Left ventricle myocardium inferior (tissue), 1 donor: ENCODE results near the gene DDAH2. TPM values are rescaled to one million over a fixed set of nuclear protein-coding genes. Genes with fewer than 3 reads are reported as not detected.

Experiments used
- DNase-seq: peaks from one replicate; pipeline ENCODE4 v3.0.0-alpha.2; 2020
- H3K27ac ChIP-seq: fragments of 200-600 bp; replicated peaks from 2 replicates; pipeline ENCODE4 v1.8.0; 2021
- H3K27me3 ChIP-seq: fragments of 200-600 bp; 2 replicates; pipeline ENCODE4 v1.8.0; 2021; ENCODE audit warnings: low read depth
- H3K36me3 ChIP-seq: fragments of 200-600 bp; 2 replicates; pipeline ENCODE4 v1.8.0; 2021
- H3K4me1 ChIP-seq: fragments of 200-600 bp; 2 replicates; pipeline ENCODE4 v1.8.0; 2021
- H3K4me3 ChIP-seq: fragments of 200-600 bp; 2 replicates; pipeline ENCODE4 v1.8.0; 2021; ENCODE audit warnings: mild to moderate bottlenecking, moderate library complexity
- H3K9me3 ChIP-seq: fragments of 200-600 bp; replicated peaks from 2 replicates; pipeline ENCODE4 v1.8.0; 2021
- CTCF ChIP-seq: fragments of 200-600 bp; IDR thresholded peaks from 2 replicates; pipeline ENCODE4 v1.8.0; 2021; ENCODE audit warnings: antibody characterized with exemption, mild to moderate bottlenecking, borderline replicate concordance
- intact Hi-C: fragments of 100-400 bp; cut with micrococcal nuclease; formaldehyde crosslinking; loops from one replicate; pipeline ENCODE4 v1.11.0; 2022
- total RNA-seq: library from RNA; stranded (reverse); fragmentation: NEBNext Ultra II Directional; extraction: Animal tissue kit (Norgen Biotek cat#: 25700); gene quantifications from one replicate; pipeline ENCODE4 v1.2.1, GENCODE V29; 2021
- donor health status: DM: no; HTN: yes; CAD: no; lungs with severe emphysema.

DDAH2 gene
- total RNA-seq, 1 donor from 2014 or later: 36.1 TPM

GRCh38 chr6:31727717-31728671 is 1.1 kb downstream of the DDAH2 start:
- H3K9me3 ChIP-seq: no peaks in the 10 kb centered on the region
- no peak for DNase-seq
- no peak for TF ChIP-seq CTCF
- H3K36me3 ChIP-seq: peaks cover 52% of the 10 kb centered on the region
- H3K27me3 ChIP-seq: no peaks in the 10 kb centered on the region
- intact Hi-C loops: no loop called here
- peak overlapping the region; percentile 98 for H3K27ac ChIP-seq
- H3K4me1 ChIP-seq: peaks cover 54% of the 10 kb centered on the region
- peak overlapping the region; percentile 93 for H3K4me3 ChIP-seq

GRCh38 chr6:31727034-31727716 is 1.9 kb downstream of the DDAH2 start:
- H3K36me3 ChIP-seq: peaks cover 44% of the 10 kb centered on the region
- no peaks in the 10 kb centered on the region for H3K9me3 ChIP-seq
- intact Hi-C loops: no loop called here
- peak overlapping the region; percentile 93 for H3K4me3 ChIP-seq
- DNase-seq: no peak
- H3K27me3 ChIP-seq: no peaks in the 10 kb centered on the region
- peaks cover 46% of the 10 kb centered on the region for H3K4me1 ChIP-seq
- TF ChIP-seq CTCF: no peak
- H3K27ac ChIP-seq: peak overlapping the region; percentile 98

- Histone ChIP-seq H3K4me1 (peaks cover 31% of the 10 kb centered on the region), H3K9me3 (no peaks in the 10 kb centered on the region), H3K4me3 (no peak overlapping the region), H3K27me3 (no peaks in the 10 kb centered on the region), H3K36me3 (peaks cover 30% of the 10 kb centered on the region), H3K27ac (no peak overlapping the region)
- TF ChIP-seq CTCF: no peak
- intact Hi-C loops: no loop called here
- DNase-seq: no peak
These were observed 3.4 kb downstream of the DDAH2 start for GRCh38 chr6:31725502-31726350.

GRCh38 chr6:31723980-31724691 is 5.0 kb downstream of the DDAH2 start:
- no peak for DNase-seq
- H3K27ac ChIP-seq: peak overlapping the region; percentile 46
- peaks cover 27% of the 10 kb centered on the region for H3K36me3 ChIP-seq
- H3K9me3 ChIP-seq: no peaks in the 10 kb centered on the region
- H3K27me3 ChIP-seq: no peaks in the 10 kb centered on the region
- no peak overlapping the region for H3K4me3 ChIP-seq
- intact Hi-C loops: no loop called here
- peaks cover 16% of the 10 kb centered on the region for H3K4me1 ChIP-seq
- no peak for TF ChIP-seq CTCF
